ACC112 (cell line): ENCODE measurements around the gene HOMER1.
"Not testable (repeated sequence)": the region's sequence is repeated elsewhere in the genome, so short reads cannot be mapped to it uniquely, and the experiment has no call there.

Experiments
- H2AFZ ChIP-seq: fragments of 200-600 bp; sonication (generic); one replicate; pipeline ENCODE4 v1.6.0; 2017; ENCODE audit warnings: antibody characterized with exemption, low read length; ENCODE audit not compliant: unreplicated experiment
- H3K27ac ChIP-seq: fragments of 200-600 bp; sonication (generic); 2 replicates; pipeline ENCODE4 v1.5.1; 2014; ENCODE audit warnings: low read depth, mild to moderate bottlenecking, antibody characterized with exemption, low read length, moderate library complexity
- H3K27me3 ChIP-seq: fragments of 200-600 bp; sonication (generic); 2 replicates; pipeline ENCODE4 v1.6.1; 2014; ENCODE audit warnings: mild to moderate bottlenecking, antibody characterized with exemption, low read length, moderate library complexity, mixed read lengths; ENCODE audit not compliant: insufficient read depth
- H3K36me3 ChIP-seq: fragments of 200-600 bp; sonication (generic); 2 replicates; pipeline ENCODE4 v1.6.1; 2016; ENCODE audit warnings: mild to moderate bottlenecking, antibody characterized with exemption, low read length, moderate library complexity, mixed read lengths; ENCODE audit not compliant: insufficient read depth
- H3K4me1 ChIP-seq: fragments of 200-600 bp; sonication (generic); one replicate; pipeline ENCODE4 v1.6.1; 2016; ENCODE audit warnings: low read length, mixed read lengths; ENCODE audit not compliant: insufficient read depth, unreplicated experiment, control insufficient read depth
- H3K4me3 ChIP-seq: fragments of 200-600 bp; sonication (generic); 2 replicates; pipeline ENCODE4 v1.5.1; 2014; ENCODE audit warnings: mild to moderate bottlenecking, low read depth, low read length
- H3K79me2 ChIP-seq: fragments of 200-600 bp; sonication (generic); one replicate; pipeline ENCODE4 v1.6.0; 2016; ENCODE audit warnings: low read length; ENCODE audit not compliant: control insufficient read depth, unreplicated experiment, insufficient read depth

Gene HOMER1

GRCh38 chr5:79392776-79393175 is 121.2 kb downstream of the HOMER1 start:
- Histone ChIP-seq H3K79me2 (no peaks in the 10 kb centered on the region), H3K36me3 (no peaks in the 10 kb centered on the region), H3K27me3 (no peaks in the 10 kb centered on the region), H2AFZ (no peak overlapping the region), H3K27ac (no peak overlapping the region), H3K4me3 (no peak overlapping the region), H3K4me1 (no peaks in the 10 kb centered on the region)

- Histone ChIP-seq H3K36me3 (peaks cover 17% of the 10 kb centered on the region), H3K79me2 (no peaks in the 10 kb centered on the region), H3K4me1 (no peaks in the 10 kb centered on the region), H2AFZ (no peak overlapping the region), H3K27ac (no peak overlapping the region), H3K27me3 (no peaks in the 10 kb centered on the region), H3K4me3 (no peak overlapping the region)
Measured at GRCh38 chr5:79386679-79387078, 127.3 kb downstream of the HOMER1 start.

GRCh38 chr5:79385126-79385525 is 128.8 kb downstream of the HOMER1 start:
- not testable (repeated sequence) for H3K4me1 ChIP-seq, H3K27me3 ChIP-seq, H2AFZ ChIP-seq, H3K4me3 ChIP-seq, H3K27ac ChIP-seq, H3K79me2 ChIP-seq
- H3K36me3 ChIP-seq: peaks cover 25% of the 10 kb centered on the region

GRCh38 chr5:79378510-79379186 is 135.3 kb downstream of the HOMER1 start:
- Histone ChIP-seq H2AFZ (no peak overlapping the region), H3K27me3 (no peaks in the 10 kb centered on the region), H3K27ac (no peak overlapping the region), H3K4me3 (no peak overlapping the region), H3K36me3 (peaks cover 17% of the 10 kb centered on the region), H3K4me1 (no peaks in the 10 kb centered on the region), H3K79me2 (no peaks in the 10 kb centered on the region)

- H3K79me2 ChIP-seq: no peaks in the 10 kb centered on the region
- no peak overlapping the region for H2AFZ ChIP-seq
- no peaks in the 10 kb centered on the region for H3K27me3 ChIP-seq
- H3K27ac ChIP-seq: no peak overlapping the region
- no peaks in the 10 kb centered on the region for H3K36me3 ChIP-seq
- no peaks in the 10 kb centered on the region for H3K4me1 ChIP-seq
- H3K4me3 ChIP-seq: no peak overlapping the region
Measured at GRCh38 chr5:79357398-79357797, 156.5 kb downstream of the HOMER1 start.

- no peaks in the 10 kb centered on the region for H3K27me3 ChIP-seq
- H3K4me1 ChIP-seq: peaks cover 7% of the 10 kb centered on the region
- no peak overlapping the region for H3K4me3 ChIP-seq
- no peaks in the 10 kb centered on the region for H3K36me3 ChIP-seq
- no peak overlapping the region for H3K27ac ChIP-seq
- H3K79me2 ChIP-seq: no peaks in the 10 kb centered on the region
- no peak overlapping the region for H2AFZ ChIP-seq
Measured at GRCh38 chr5:79349881-79350280, 164.1 kb downstream of the HOMER1 start.

GRCh38 chr5:79349047-79349446 is 164.9 kb downstream of the HOMER1 start:
- Histone ChIP-seq H3K27ac (no peak overlapping the region), H3K36me3 (no peaks in the 10 kb centered on the region), H3K4me1 (peaks cover 7% of the 10 kb centered on the region), H3K4me3 (no peak overlapping the region), H2AFZ (no peak overlapping the region), H3K79me2 (no peaks in the 10 kb centered on the region), H3K27me3 (no peaks in the 10 kb centered on the region)

- Histone ChIP-seq H3K4me1 (peaks cover 7% of the 10 kb centered on the region), H2AFZ (no peak overlapping the region), H3K27me3 (no peaks in the 10 kb centered on the region), H3K79me2 (no peaks in the 10 kb centered on the region), H3K36me3 (no peaks in the 10 kb centered on the region), H3K4me3 (no peak overlapping the region), H3K27ac (no peak overlapping the region)
Measured at GRCh38 chr5:79346420-79346824, 167.5 kb downstream of the HOMER1 start.

- Histone ChIP-seq H3K27me3 (no peaks in the 10 kb centered on the region), H3K79me2 (no peaks in the 10 kb centered on the region), H3K4me3 (no peak overlapping the region), H3K27ac (no peak overlapping the region), H3K36me3 (no peaks in the 10 kb centered on the region), H2AFZ (no peak overlapping the region), H3K4me1 (no peaks in the 10 kb centered on the region)
Measured at GRCh38 chr5:79333852-79334557, 179.9 kb downstream of the HOMER1 start.

- no peak overlapping the region for H2AFZ ChIP-seq
- H3K79me2 ChIP-seq: no peaks in the 10 kb centered on the region
Measured at GRCh38 chr5:79330071-79330470, 183.9 kb downstream of the HOMER1 start.

GRCh38 chr5:79329453-79329852 is 184.5 kb downstream of the HOMER1 start:
- no peaks in the 10 kb centered on the region for H3K79me2 ChIP-seq
- H3K27ac ChIP-seq: no peak overlapping the region
- H3K36me3 ChIP-seq: no peaks in the 10 kb centered on the region
- no peak overlapping the region for H3K4me3 ChIP-seq
- H3K4me1 ChIP-seq: no peaks in the 10 kb centered on the region
- H3K27me3 ChIP-seq: no peaks in the 10 kb centered on the region
- H2AFZ ChIP-seq: no peak overlapping the region

More at GRCh38 chr5:79330071-79330470, 183.9 kb downstream of the HOMER1 start:
- Histone ChIP-seq H3K36me3 (no peaks in the 10 kb centered on the region), H3K4me1 (no peaks in the 10 kb centered on the region), H3K27me3 (no peaks in the 10 kb centered on the region), H3K27ac (no peak overlapping the region), H3K4me3 (no peak overlapping the region)
